Karpas-422 (cell line): ENCODE results near the gene HTR6. TPM values are rescaled to one million over a fixed set of nuclear protein-coding genes. Genes with fewer than 3 reads are reported as not detected.
A peak's percentile ranks its signal among the peaks of the same experiment; 100 is the strongest.

Experiments used
- DNase-seq: peaks from one replicate; pipeline ENCODE4 v3.0.0-alpha.2; 2015
- H2AFZ ChIP-seq: fragments of 200-600 bp; sonication (generic); 2 replicates; pipeline ENCODE4 v1.6.1; 2014; ENCODE audit warnings: antibody characterized with exemption, low read length, mixed read lengths
- H3K27ac ChIP-seq: fragments of 200-600 bp; sonication (generic); 2 replicates; pipeline ENCODE4 v1.5.1; 2014; ENCODE audit warnings: mild to moderate bottlenecking, low read length, moderate library complexity
- H3K27me3 ChIP-seq: fragments of 200-600 bp; sonication (generic); 2 replicates; pipeline ENCODE4 v1.6.1; 2014; ENCODE audit warnings: low read length, mixed read lengths
- H3K36me3 ChIP-seq: fragments of 200-600 bp; sonication (generic); 2 replicates; pipeline ENCODE4 v1.6.1; 2014; ENCODE audit warnings: low read length, mixed read lengths; ENCODE audit not compliant: insufficient read depth
- H3K4me1 ChIP-seq: fragments of 200-600 bp; sonication (generic); 2 replicates; pipeline ENCODE4 v1.6.1; 2014; ENCODE audit warnings: mild to moderate bottlenecking, low read length, mixed read lengths
- H3K4me2 ChIP-seq: fragments of 200-600 bp; sonication (generic); 2 replicates; pipeline ENCODE4 v1.6.1; 2014; ENCODE audit warnings: low read length, low read depth, mild to moderate bottlenecking; ENCODE audit not compliant: poor library complexity, severe bottlenecking
- H3K4me3 ChIP-seq: fragments of 200-600 bp; sonication (generic); 2 replicates; pipeline ENCODE4 v1.5.1; 2014; ENCODE audit warnings: mild to moderate bottlenecking, antibody characterized with exemption, low read length, mixed read lengths
- H3K79me2 ChIP-seq: fragments of 200-600 bp; sonication (generic); 2 replicates; pipeline ENCODE4 v1.6.1; 2014; ENCODE audit warnings: mild to moderate bottlenecking, low read length, mixed read lengths
- H3K9ac ChIP-seq: fragments of 200-600 bp; sonication (generic); 2 replicates; pipeline ENCODE4 v1.6.0; 2014; ENCODE audit warnings: low read length
- H3K9me2 ChIP-seq: fragments of 200-600 bp; sonication (generic), shearing (Covaris generic); replicated peaks from 2 replicates; pipeline ENCODE4 v1.6.0; 2014; ENCODE audit warnings: mild to moderate bottlenecking, low read length, moderate library complexity; ENCODE audit not compliant: insufficient read depth
- H3K9me3 ChIP-seq: fragments of 300-700, 200-600 bp; sonication (generic); 2 replicates; pipeline ENCODE4 v1.6.1; 2014; ENCODE audit warnings: low read length, mixed read lengths
- H4K20me1 ChIP-seq: fragments of 200-600 bp; sonication (generic); 2 replicates; pipeline ENCODE4 v1.6.1; 2014; ENCODE audit warnings: mild to moderate bottlenecking, antibody characterized with exemption, low read length, low read depth; ENCODE audit not compliant: insufficient read depth
- total RNA-seq: library from RNA; depleted of rRNA; stranded (reverse); fragments of >200 nt; shearing (Covaris generic); gene quantifications from 2 replicates; pipeline ENCODE4 v1.2.3, GENCODE V29; 2014; ENCODE audit warnings: low replicate concordance

The HTR6 gene
- total RNA-seq, 1 experiment from 2014 or later, result not detected

- peak overlapping the region; percentile 46 for H3K4me2 ChIP-seq
- peak overlapping the region; percentile 75 for H2AFZ ChIP-seq
- H3K36me3 ChIP-seq, result no peaks in the 10 kb centered on the region
- H3K27ac ChIP-seq, result no peak overlapping the region
- H3K9ac ChIP-seq, result peak overlapping the region; percentile 22; the same call in 1 of the 2 replicates
- H3K9me2 ChIP-seq, result no peaks in the 10 kb centered on the region
- H3K4me3 ChIP-seq, result no peak overlapping the region; the same call in 1 of the 2 replicates
- H3K4me1 ChIP-seq, result peaks cover 12% of the 10 kb centered on the region
- H3K27me3 ChIP-seq, result no peaks in the 10 kb centered on the region
- no peaks in the 10 kb centered on the region for H3K79me2 ChIP-seq
- no peaks in the 10 kb centered on the region for H4K20me1 ChIP-seq
- no peaks in the 10 kb centered on the region for H3K9me3 ChIP-seq
- DNase-seq, result peak; percentile 80
Measured at GRCh38 chr1:19704247-19705113, 39.8 kb downstream of the HTR6 start.

- H4K20me1 ChIP-seq, result no peaks in the 10 kb centered on the region
- no peak overlapping the region for H2AFZ ChIP-seq
- H3K4me2 ChIP-seq, result no peak overlapping the region
- no peaks in the 10 kb centered on the region for H3K79me2 ChIP-seq
- H3K4me3 ChIP-seq, result no peak overlapping the region
- no peak for DNase-seq
- H3K9ac ChIP-seq, result no peak overlapping the region
- H3K9me3 ChIP-seq, result no peaks in the 10 kb centered on the region
- H3K4me1 ChIP-seq, result peaks cover 12% of the 10 kb centered on the region
- no peaks in the 10 kb centered on the region for H3K27me3 ChIP-seq
- no peaks in the 10 kb centered on the region for H3K36me3 ChIP-seq
- no peaks in the 10 kb centered on the region for H3K9me2 ChIP-seq
- no peak overlapping the region for H3K27ac ChIP-seq
Measured at GRCh38 chr1:19705464-19705863, 40.8 kb downstream of the HTR6 start.

DNA sequence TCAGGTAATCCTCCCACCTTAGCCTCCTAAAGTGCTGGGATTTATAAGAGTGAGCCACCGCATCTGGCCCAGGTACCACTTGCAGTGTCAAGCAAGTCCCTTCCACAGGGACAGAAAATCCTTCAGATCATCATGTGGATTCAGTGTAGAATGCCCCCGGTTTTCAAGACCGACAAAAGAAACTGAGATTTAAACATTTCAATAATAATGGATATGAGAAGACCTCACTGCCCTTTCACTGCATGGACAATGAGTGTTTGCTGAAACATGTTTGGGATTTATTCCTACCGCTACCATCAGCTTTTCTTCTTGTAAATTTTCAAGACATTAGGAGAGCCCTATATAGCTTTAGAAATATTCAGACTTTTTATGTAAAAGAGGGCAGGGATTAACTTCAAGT lies 41.5 kb downstream of the HTR6 start:
- Histone ChIP-seq H4K20me1 (no peaks in the 10 kb centered on the region), H3K4me2 (no peak overlapping the region), H3K4me3 (no peak overlapping the region), H3K9ac (no peak overlapping the region), H3K9me3 (no peaks in the 10 kb centered on the region), H3K27ac (no peak overlapping the region), H3K36me3 (no peaks in the 10 kb centered on the region), H3K4me1 (peaks cover 12% of the 10 kb centered on the region), H3K79me2 (no peaks in the 10 kb centered on the region), H2AFZ (no peak overlapping the region), H3K27me3 (no peaks in the 10 kb centered on the region), H3K9me2 (no peaks in the 10 kb centered on the region)
- no peak for DNase-seq

- Histone ChIP-seq H3K79me2 (no peaks in the 10 kb centered on the region), H3K4me1 (peaks cover 17% of the 10 kb centered on the region), H2AFZ (no peak overlapping the region), H3K27ac (no peak overlapping the region), H3K27me3 (no peaks in the 10 kb centered on the region), H3K4me2 (no peak overlapping the region), H3K9me2 (no peaks in the 10 kb centered on the region), H3K4me3 (no peak overlapping the region), H4K20me1 (no peaks in the 10 kb centered on the region), H3K36me3 (no peaks in the 10 kb centered on the region), H3K9ac (no peak overlapping the region), H3K9me3 (no peaks in the 10 kb centered on the region)
- DNase-seq, result no peak
Measured at GRCh38 chr1:19708567-19709110, 44.0 kb downstream of the HTR6 start.

DNA sequence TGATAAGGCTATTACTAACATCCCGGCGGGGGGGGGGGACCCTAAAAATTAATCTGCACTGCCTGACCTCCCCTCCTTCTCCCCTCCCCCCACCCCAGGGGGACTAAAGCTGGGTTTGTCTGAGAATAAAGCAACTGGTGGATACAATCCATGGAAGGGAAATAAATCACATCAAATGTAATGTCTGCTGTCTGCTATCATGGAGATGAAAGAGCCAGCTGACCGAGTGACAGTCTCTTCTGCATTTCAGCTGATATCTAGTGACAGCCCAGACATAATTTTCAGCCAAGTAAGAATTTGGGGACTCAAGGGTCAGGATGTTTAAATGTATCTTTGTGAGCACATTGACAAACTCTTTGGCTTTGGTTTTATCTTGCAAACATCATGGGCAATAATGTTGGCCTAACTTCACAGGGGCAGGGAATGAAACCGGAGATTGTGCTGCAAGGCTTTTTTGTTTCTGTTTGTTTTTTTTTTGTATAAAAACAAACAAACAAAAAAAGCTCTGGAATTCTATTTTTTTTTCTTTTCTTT lies 44.7 kb downstream of the HTR6 start:
- H3K36me3 ChIP-seq, result no peaks in the 10 kb centered on the region
- no peaks in the 10 kb centered on the region for H3K27me3 ChIP-seq
- no peak overlapping the region for H2AFZ ChIP-seq
- H4K20me1 ChIP-seq, result no peaks in the 10 kb centered on the region
- DNase-seq, result no peak
- H3K79me2 ChIP-seq, result no peaks in the 10 kb centered on the region
- H3K9me2 ChIP-seq, result no peaks in the 10 kb centered on the region
- H3K4me1 ChIP-seq, result peaks cover 13% of the 10 kb centered on the region
- H3K4me3 ChIP-seq, result no peak overlapping the region
- H3K27ac ChIP-seq, result no peak overlapping the region
- no peaks in the 10 kb centered on the region for H3K9me3 ChIP-seq
- no peak overlapping the region for H3K4me2 ChIP-seq
- H3K9ac ChIP-seq, result no peak overlapping the region

GRCh38 chr1:19710825-19711611 lies 46.3 kb downstream of the HTR6 start:
- H3K27ac ChIP-seq, result no peak overlapping the region
- no peaks in the 10 kb centered on the region for H4K20me1 ChIP-seq
- H3K27me3 ChIP-seq, result no peaks in the 10 kb centered on the region
- no peaks in the 10 kb centered on the region for H3K9me2 ChIP-seq
- H3K4me1 ChIP-seq, result peaks cover 16% of the 10 kb centered on the region
- no peaks in the 10 kb centered on the region for H3K79me2 ChIP-seq
- H3K4me2 ChIP-seq, result no peak overlapping the region
- H3K4me3 ChIP-seq, result no peak overlapping the region
- H3K36me3 ChIP-seq, result no peaks in the 10 kb centered on the region
- H3K9ac ChIP-seq, result no peak overlapping the region
- H2AFZ ChIP-seq, result no peak overlapping the region
- no peaks in the 10 kb centered on the region for H3K9me3 ChIP-seq
- DNase-seq, result no peak

- Histone ChIP-seq H2AFZ (0 out of 2 replicates have a peak overlapping the region, but pooled peaks have one; percentile 36), H3K4me1 (peaks cover 9% of the 10 kb centered on the region), H4K20me1 (no peaks in the 10 kb centered on the region), H3K4me3 (no peak overlapping the region), H3K79me2 (no peaks in the 10 kb centered on the region), H3K27me3 (no peaks in the 10 kb centered on the region), H3K9me3 (no peaks in the 10 kb centered on the region), H3K9ac (no peak overlapping the region), H3K36me3 (no peaks in the 10 kb centered on the region), H3K27ac (no peak overlapping the region), H3K9me2 (no peaks in the 10 kb centered on the region), H3K4me2 (no peak overlapping the region)
- peak; percentile 55 for DNase-seq
Measured at GRCh38 chr1:19712928-19713327, 48.3 kb downstream of the HTR6 start.
